ENCODE measurements around the gene PCDHGB3. TPM values are rescaled to one million over a fixed set of nuclear protein-coding genes. Genes with fewer than 3 reads are reported as not detected.

Gene PCDHGB3
- total and polyA plus RNA-seq, 7 donors: under 0.01 to 16.1 (median 6.1) TPM; not detected in 1

- no peak for DNase-seq
- no peak overlapping the region for H3K4me3 ChIP-seq
- peaks cover 19 to 72% (median 50%) of the 10 kb centered on the region in 4 donors for H3K9me3 ChIP-seq
- peaks cover 0 to 42% (median 0%) of the 10 kb centered on the region in 3 donors for H3K27me3 ChIP-seq
- 43 to 73% methylated on average over 32 to 36 of the region's 36 CpGs for WGBS, 2 donors
- H3K36me3 ChIP-seq: no peaks in the 10 kb centered on the region
- H3K27ac ChIP-seq: no peak overlapping the region
- no peaks in the 10 kb centered on the region for H3K4me1 ChIP-seq
- TF ChIP-seq POLR2A (IDR thresholded peaks at IDR 0.05) (no peak), CTCF (IDR thresholded peaks at IDR 0.05) (no peak), POLR2AphosphoS5 (IDR thresholded peaks at IDR 0.05) (no peak), EP300 (IDR thresholded peaks at IDR 0.05) (no peak)
- intact Hi-C loops (cut with DNase I): no loop called here
These were observed 18.5 kb upstream of the PCDHGB3 start for GRCh38 chr5:141351591-141351990.

GRCh38 chr5:141354900-141355469 lies 15.1 kb upstream of the PCDHGB3 start, which contains the start of gene PCDHGA4:
PCDHGA4 (plus strand) TSS chr5:141355021; CDS start chr5:141355108, 87 bp downstream.
- WGBS, 2 donors: 20 to 55% methylated on average over 29 of the region's 29 CpGs
- peaks cover 30 to 84% (median 60%) of the 10 kb centered on the region in 4 donors for H3K9me3 ChIP-seq
- intact Hi-C loops (cut with DNase I): no loop called here
- H3K27ac ChIP-seq: peak within 1 kb of the TSS in 1 of 4 donors; percentile 30
- DNase-seq: no peak
- peak within 1 kb of the TSS; percentile 11 to 42 (median 29) for H3K4me3 ChIP-seq
- no peak for TF ChIP-seq EP300 (IDR thresholded peaks at IDR 0.05)
- TF ChIP-seq POLR2A (IDR thresholded peaks at IDR 0.05): no peak
- peak in 2 of 4 experiments; percentile 11 to 39 for TF ChIP-seq CTCF (IDR thresholded peaks at IDR 0.05)
- no peak for TF ChIP-seq POLR2AphosphoS5 (IDR thresholded peaks at IDR 0.05)
- no peaks in the 10 kb centered on the region for H3K36me3 ChIP-seq
- no peaks in the 10 kb centered on the region for H3K4me1 ChIP-seq
- peaks cover 0 to 30% (median 0%) of the 10 kb centered on the region in 3 donors for H3K27me3 ChIP-seq

- DNase-seq: no peak
- Histone ChIP-seq H3K9me3 (peaks cover 37 to 84% (median 63%) of the 10 kb centered on the region in 4 donors), H3K27ac (no peak overlapping the region), H3K27me3 (peaks cover 0 to 25% (median 0%) of the 10 kb centered on the region in 3 donors), H3K4me1 (no peaks in the 10 kb centered on the region), H3K36me3 (no peaks in the 10 kb centered on the region), H3K4me3 (peak overlapping the region in 2 of 4 donors; percentile 31 to 42)
- intact Hi-C loops (cut with DNase I): no loop called here
- WGBS, 2 donors: 54 to 78% methylated on average over 24 of the region's 24 CpGs
- TF ChIP-seq POLR2A (IDR thresholded peaks at IDR 0.05) (no peak), CTCF (IDR thresholded peaks at IDR 0.05) (no peak), POLR2AphosphoS5 (IDR thresholded peaks at IDR 0.05) (no peak), EP300 (IDR thresholded peaks at IDR 0.05) (no peak)
These were observed 14.4 kb upstream of the PCDHGB3 start for GRCh38 chr5:141355641-141356040.

GRCh38 chr5:141356133-141356532 lies 13.9 kb upstream of the PCDHGB3 start:
- Histone ChIP-seq H3K9me3 (peaks cover 41 to 84% (median 63%) of the 10 kb centered on the region in 4 donors), H3K27ac (no peak overlapping the region), H3K36me3 (no peaks in the 10 kb centered on the region), H3K4me1 (no peaks in the 10 kb centered on the region), H3K4me3 (no peak overlapping the region), H3K27me3 (peaks cover 0 to 20% (median 0%) of the 10 kb centered on the region in 3 donors)
- DNase-seq: no peak
- TF ChIP-seq CTCF (IDR thresholded peaks at IDR 0.05) (no peak), POLR2A (IDR thresholded peaks at IDR 0.05) (no peak), EP300 (IDR thresholded peaks at IDR 0.05) (no peak), POLR2AphosphoS5 (IDR thresholded peaks at IDR 0.05) (no peak)
- 72 to 73% methylated on average over 5 of the region's 5 CpGs for WGBS, 2 donors
- intact Hi-C loops (cut with DNase I): no loop called here

Data from sigmoid colon (tissue), 7 donors.